Choroid plexus epithelial cell (primary cell): ENCODE results near the gene ANKIB1.
A peak's percentile ranks its signal among the peaks of the same experiment; 100 is the strongest.
"Not testable (repeated sequence)": the region's sequence is repeated elsewhere in the genome, so short reads cannot be mapped to it uniquely, and the experiment has no call there.

Source experiments
- DNase-seq: peaks from one replicate; pipeline ENCODE4 v3.0.0-alpha.2; 2010; ENCODE audit warnings: low read depth
- H3K4me3 ChIP-seq: 2 replicates; pipeline ENCODE4 v1.5.1; 2011; ENCODE audit warnings: low read depth, mild to moderate bottlenecking, control low read depth, low read length, moderate library complexity
- CTCF ChIP-seq: conservative IDR thresholded peaks from 2 replicates; pipeline ENCODE4 v1.5.1; 2011; ENCODE audit warnings: low read depth, mild to moderate bottlenecking, control low read depth, inconsistent platforms, low read length, moderate library complexity

ANKIB1 gene

GRCh38 chr7:92336662-92337340 is 91.0 kb downstream of the ANKIB1 start:
- peak; percentile 15 for DNase-seq
- H3K4me3 ChIP-seq: no peak overlapping the region
- TF ChIP-seq CTCF: no peak

GRCh38 chr7:92340016-92340415 is 94.2 kb downstream of the ANKIB1 start:
- TF ChIP-seq CTCF: no peak
- no peak overlapping the region for H3K4me3 ChIP-seq
- no peak for DNase-seq

- no peak for TF ChIP-seq CTCF
- no peak overlapping the region for H3K4me3 ChIP-seq
- peak; percentile 49 for DNase-seq
Measured at GRCh38 chr7:92343714-92344113, 97.9 kb downstream of the ANKIB1 start.

DNA sequence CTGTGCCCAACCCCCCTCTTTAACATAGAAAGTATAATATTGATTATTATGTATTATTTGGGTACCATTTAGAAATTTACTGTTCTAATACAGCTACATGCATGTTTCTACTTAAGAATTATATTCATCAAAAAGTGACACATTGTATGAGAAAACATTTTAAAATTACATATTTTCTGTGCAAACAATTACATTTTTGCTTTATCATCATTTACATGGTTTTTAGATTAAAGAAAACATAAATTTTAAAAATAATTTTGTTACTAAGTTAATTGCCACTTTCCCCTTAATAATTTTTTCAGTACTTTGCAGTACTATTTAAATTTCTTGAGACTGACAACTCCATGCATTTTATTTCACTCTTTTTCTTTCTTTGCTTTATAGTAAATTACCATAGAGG is 106.2 kb downstream of the ANKIB1 start:
- TF ChIP-seq CTCF: no peak
- no peak for DNase-seq
- H3K4me3 ChIP-seq: no peak overlapping the region

GRCh38 chr7:92354214-92354613 is 108.4 kb downstream of the ANKIB1 start:
- TF ChIP-seq CTCF: no peak
- no peak for DNase-seq

GRCh38 chr7:92356406-92356805 is 110.6 kb downstream of the ANKIB1 start:
- no peak overlapping the region for H3K4me3 ChIP-seq
- no peak for TF ChIP-seq CTCF
- no peak for DNase-seq

More at GRCh38 chr7:92354214-92354613, 108.4 kb downstream of the ANKIB1 start:
- no peak overlapping the region for H3K4me3 ChIP-seq

GRCh38 chr7:92357260-92357659 is 111.5 kb downstream of the ANKIB1 start:
- no peak for DNase-seq
- no peak overlapping the region for H3K4me3 ChIP-seq
- TF ChIP-seq CTCF: no peak

- not testable (repeated sequence) for DNase-seq, H3K4me3 ChIP-seq
Measured at GRCh38 chr7:92359179-92359578, 113.4 kb downstream of the ANKIB1 start.
